ENCODE data around the gene SGIP1. TPM values are rescaled to one million over a fixed set of nuclear protein-coding genes. Genes with fewer than 3 reads are reported as not detected.

The SGIP1 gene
- total and polyA plus RNA-seq, 2 of the 8 experiments (the other 6 are each of a cell fraction or from before 2014, with no cell fraction given): 1.4 to 2.1 TPM

DNA sequence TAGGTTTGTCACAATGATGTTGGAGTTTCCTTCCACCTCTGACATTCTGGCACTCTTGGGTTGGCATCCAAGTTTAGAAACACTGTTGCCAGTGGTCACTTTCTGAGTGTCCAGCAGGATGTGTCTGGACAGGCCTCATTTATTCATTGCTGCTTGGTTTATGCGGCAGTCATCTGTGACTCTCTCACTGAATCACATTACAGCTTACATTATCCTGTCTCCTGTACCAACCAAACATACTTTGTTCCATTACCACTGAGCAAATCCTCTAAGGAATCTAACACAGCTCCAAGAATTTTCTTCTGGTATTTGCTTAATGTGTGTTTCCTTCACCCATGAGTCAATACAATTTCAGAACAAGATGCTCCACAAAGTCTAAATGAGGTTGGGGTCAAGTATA, 19.9 kb downstream of the SGIP1 start:
- Histone ChIP-seq H3K79me1 (ENCODE audit: low read depth, low read length) (no peaks in the 10 kb centered on the region), H2AK5ac (ENCODE audit: low read depth, low read length) (peak overlapping the region; percentile 57; the same call in 1 of the 2 replicates)

More for the DNA sequence above, 19.9 kb downstream of the SGIP1 start:
- H3K79me2 ChIP-seq (ENCODE audit: control insufficient read depth in 1 of 2, insufficient read depth in 2 of 2, low read length in 2 of 2): no peaks in the 10 kb centered on the region
- no peak overlapping the region; the same call in 1 of the 2 replicates for H2BK12ac ChIP-seq (ENCODE audit: low read depth, low read length)
- no peak overlapping the region for H2BK5ac ChIP-seq (ENCODE audit: low read depth, low read length)
- H3K9me3 ChIP-seq (ENCODE audit: insufficient read depth in 2 of 2, low read depth in 1 of 2, low read length in 1 of 2): no peaks in the 10 kb centered on the region
- no peak overlapping the region for H3K18ac ChIP-seq (ENCODE audit: extremely low read depth, low read length)
- no peak overlapping the region for H4K5ac ChIP-seq (ENCODE audit: insufficient read length, low read depth, low read length)
- H4K91ac ChIP-seq (replicated peaks; ENCODE audit: insufficient read length, low read length): no peak overlapping the region
- no peaks in the 10 kb centered on the region for H3K27me3 ChIP-seq (replicated peaks in 1 of 4; ENCODE audit: control insufficient read depth in 3 of 4, extremely low read depth in 1 of 4, insufficient read depth in 3 of 4, low read length in 3 of 4)
- TF ChIP-seq HDAC2 (IDR thresholded peaks at IDR 0.05; ENCODE audit: borderline replicate concordance in 1 of 2, low read depth in 2 of 2, low read length in 2 of 2): no peak
- TF ChIP-seq CTBP2 (IDR thresholded peaks at IDR 0.05; ENCODE audit: borderline replicate concordance, insufficient read depth, insufficient read length, low read length): no peak
- H3K56ac ChIP-seq (replicated peaks; ENCODE audit: insufficient read length, low read depth, low read length): no peak overlapping the region
- H3K4ac ChIP-seq (replicated peaks; ENCODE audit: insufficient read length, low read depth, low read length): no peak overlapping the region
- H3K36me3 ChIP-seq (ENCODE audit: control insufficient read depth in 2 of 4, insufficient read depth in 4 of 4, low read length in 3 of 4): no peaks in the 10 kb centered on the region
- ChIA-PET POLR2A (ENCODE audit: partially characterized antibody) (no interaction called here), CTCF (ENCODE audit: partially characterized antibody) (interaction anchor here (0.6 to 1.5 kb wide), 5 partner anchors 9 to 70 kb away, joined by 3 to 4 read pairs (median 4); no protein-coding TSS in a partner anchor)
- H3K4me2 ChIP-seq (ENCODE audit: insufficient read depth in 1 of 2, low read depth in 2 of 2, low read length in 2 of 2): no peak overlapping the region
- no peak overlapping the region for H3K14ac ChIP-seq (ENCODE audit: insufficient read length)
- no peak overlapping the region for H2BK120ac ChIP-seq (replicated peaks; ENCODE audit: low read depth, low read length)
- DNase-seq (ENCODE audit: low read depth in 1 of 2, low spot score in 2 of 2): no peak
- FAIRE-seq: no peak
- no peak overlapping the region for H3K4me3 ChIP-seq (ENCODE audit: extremely low read depth in 1 of 4, insufficient read depth in 2 of 4, low read depth in 3 of 4, low read length in 4 of 4)
- H3K23ac ChIP-seq (ENCODE audit: insufficient read length): no peak overlapping the region
- H2BK20ac ChIP-seq (ENCODE audit: low read length): peak overlapping the region; percentile 38; the same call in 1 of the 2 replicates
- H4K8ac ChIP-seq (ENCODE audit: extremely low read depth, insufficient read depth, low read length): no peak overlapping the region
- H3K23me2 ChIP-seq (ENCODE audit: low read depth, low read length): no peaks in the 10 kb centered on the region
- H4K20me1 ChIP-seq (replicated peaks in 1 of 2; ENCODE audit: control insufficient read depth in 1 of 2, insufficient read depth in 2 of 2, low read length in 2 of 2): no peaks in the 10 kb centered on the region
- no peak overlapping the region for H3K27ac ChIP-seq (ENCODE audit: low read depth, low read length)
- 93% methylated on average over 1 of the region's 1 CpG; no CpG with 5 or more reads in 1 of the 2 experiments for WGBS, 2 experiments (ENCODE audit: extremely low coverage in 1 of 2, insufficient coverage in 1 of 2, insufficient read length in 1 of 2, insufficient replicate concordance in 2 of 2, low coverage in 1 of 2, low lambda C conversion rate in 2 of 2, missing lambda C conversion rate in 1 of 2)
- no peak overlapping the region for H2AFZ ChIP-seq (ENCODE audit: low read length)
- H2BK15ac ChIP-seq (ENCODE audit: low read length): no peak overlapping the region
- H3K9ac ChIP-seq (replicated peaks in 1 of 4; ENCODE audit: extremely low read depth in 1 of 4, low read depth in 3 of 4, low read length in 3 of 4): no peak overlapping the region
- peaks cover 0 to 12% (median 0%) of the 10 kb centered on the region in 4 experiments; a peak in 2 of 7 replicates for H3K4me1 ChIP-seq (replicated peaks in 1 of 4; ENCODE audit: control insufficient read depth in 3 of 4, insufficient read depth in 4 of 4, low read length in 3 of 4)
